ENCODE measurements around the gene OR10H4.
"Not testable (repeated sequence)": the region's sequence is repeated elsewhere in the genome, so short reads cannot be mapped to it uniquely, and the experiment has no call there.

Gene OR10H4

GRCh38 chr19:15948223-15949058 lies at the start of gene OR10H4:
OR10H4 (plus strand) TSS chr19:15949008; CDS start chr19:15949008, 0 bp downstream.
- no peak for DNase-seq

- DNase-seq, result not testable (repeated sequence)
Measured at GRCh38 chr19:15899561-15899960, 49.2 kb upstream of the OR10H4 start.

GRCh38 chr19:15900032-15900431 lies 48.8 kb upstream of the OR10H4 start:
- not testable (repeated sequence) for DNase-seq

- DNase-seq, result no peak
Measured at GRCh38 chr19:15900504-15900903, 48.3 kb upstream of the OR10H4 start.

GRCh38 chr19:15902254-15902653 lies 46.6 kb upstream of the OR10H4 start:
- no peak for DNase-seq

GRCh38 chr19:15902898-15903297 lies 45.9 kb upstream of the OR10H4 start:
- not testable (repeated sequence) for DNase-seq

- no peak for DNase-seq
Measured at GRCh38 chr19:15905026-15905425, 43.8 kb upstream of the OR10H4 start.

GRCh38 chr19:15911599-15912235 lies 37.1 kb upstream of the OR10H4 start:
- no peak for DNase-seq

- DNase-seq, result no peak
Measured at GRCh38 chr19:15913384-15913783, 35.4 kb upstream of the OR10H4 start.

GRCh38 chr19:15913830-15914229 lies 35.0 kb upstream of the OR10H4 start:
- no peak for DNase-seq

GRCh38 chr19:15915109-15915508 lies 33.7 kb upstream of the OR10H4 start:
- DNase-seq, result no peak

GRCh38 chr19:15919243-15919642 lies 29.6 kb upstream of the OR10H4 start:
- DNase-seq, result no peak

GRCh38 chr19:15922021-15922420 lies 26.8 kb upstream of the OR10H4 start:
- no peak for DNase-seq

- no peak for DNase-seq
Measured at GRCh38 chr19:15923702-15924101, 25.1 kb upstream of the OR10H4 start.

GRCh38 chr19:15926484-15926883 lies 22.3 kb upstream of the OR10H4 start:
- no peak for DNase-seq

GRCh38 chr19:15928321-15928720 lies 20.5 kb upstream of the OR10H4 start:
- no peak for DNase-seq

- not testable (repeated sequence) for DNase-seq
Measured at GRCh38 chr19:15933761-15934331, 15.0 kb upstream of the OR10H4 start.

GRCh38 chr19:15934332-15935078 lies 14.3 kb upstream of the OR10H4 start, which contains the start of gene CYP4F11:
CYP4F11 (minus strand) TSS chr19:15934529; CDS start chr19:15934408, 121 bp downstream.
- DNase-seq, result no peak

- DNase-seq, result no peak
Measured at GRCh38 chr19:15935167-15935702, 13.6 kb upstream of the OR10H4 start.

- no peak for DNase-seq
Measured at GRCh38 chr19:15936173-15936572, 12.6 kb upstream of the OR10H4 start.

GRCh38 chr19:15936950-15937349 lies 11.9 kb upstream of the OR10H4 start:
- DNase-seq, result no peak

- DNase-seq, result no peak
Measured at GRCh38 chr19:15937771-15938170, 11.0 kb upstream of the OR10H4 start.

GRCh38 chr19:15944401-15944800 lies 4.4 kb upstream of the OR10H4 start:
- DNase-seq, result no peak

Data from GDM1 (cell line).